Activated gamma-delta T cell (primary cell): ENCODE measurements around the gene CAPN1.

Source experiments
- DNase-seq: peaks from one replicate; lab custom pipeline; 2025; lab: John Stamatoyannopoulos, UW

The CAPN1 gene

DNA sequence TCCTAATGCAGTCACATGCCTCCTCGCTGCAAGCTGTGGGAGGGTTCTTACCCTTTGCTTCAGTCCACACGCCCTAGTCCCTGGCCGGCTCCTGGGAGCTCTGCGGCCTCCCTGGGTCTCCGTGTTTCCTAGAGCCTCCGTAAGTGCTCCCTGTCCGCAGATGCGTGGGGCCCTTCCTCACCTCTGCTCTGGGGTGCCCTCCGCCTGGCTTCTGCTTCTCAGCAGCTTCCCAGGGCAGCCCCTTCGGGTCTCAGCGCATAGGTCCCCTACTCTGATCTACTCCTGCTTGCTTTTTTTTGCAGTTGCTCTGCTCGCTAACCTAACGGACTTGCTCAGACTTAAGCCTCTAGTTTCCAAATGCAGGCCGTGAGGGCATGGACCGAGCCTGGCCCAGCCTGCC lies 22.4 kb downstream of the CAPN1 start:
- no peak for DNase-seq

DNA sequence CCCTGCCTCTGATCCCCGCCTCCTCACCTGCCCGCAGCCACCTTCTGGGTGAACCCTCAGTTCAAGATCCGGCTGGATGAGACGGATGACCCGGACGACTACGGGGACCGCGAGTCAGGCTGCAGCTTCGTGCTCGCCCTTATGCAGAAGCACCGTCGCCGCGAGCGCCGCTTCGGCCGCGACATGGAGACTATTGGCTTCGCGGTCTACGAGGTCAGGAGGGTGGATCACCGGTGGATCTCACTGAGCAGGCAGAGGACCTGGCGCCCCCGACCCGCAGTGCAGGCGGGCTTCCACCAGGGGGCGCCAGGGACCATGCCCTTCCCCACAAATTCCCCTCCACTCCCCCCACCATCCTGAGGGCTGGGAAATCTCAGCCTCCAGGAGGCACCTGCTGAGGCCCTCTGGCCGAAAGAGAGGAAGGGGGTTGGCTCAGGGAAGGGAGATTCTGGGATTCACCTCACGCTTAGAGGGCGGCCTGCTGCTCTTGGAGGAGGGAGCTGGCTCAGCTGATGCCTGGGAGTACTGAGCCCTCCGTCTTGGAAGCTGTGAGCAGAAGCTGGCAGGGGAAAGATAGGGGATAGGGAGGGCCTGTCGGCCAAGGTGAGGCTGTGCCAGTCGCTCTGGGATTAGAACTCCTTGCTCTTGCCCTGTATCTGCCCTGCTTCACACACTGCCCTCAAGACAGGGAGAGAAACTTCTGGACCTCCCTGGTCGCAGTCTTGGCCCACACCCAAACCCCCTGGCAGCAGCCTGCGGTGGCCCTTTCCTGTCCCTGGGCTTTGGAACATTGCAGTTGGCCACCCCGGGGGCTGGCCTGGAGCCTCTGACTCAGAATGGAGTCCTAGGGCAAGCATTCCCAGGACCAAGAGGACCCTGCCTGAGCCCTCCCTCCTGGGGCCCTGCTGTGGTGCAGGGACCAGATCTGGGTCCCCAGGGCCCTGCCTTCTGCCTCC lies 23.2 kb downstream of the CAPN1 start:
- DNase-seq: no peak

DNA sequence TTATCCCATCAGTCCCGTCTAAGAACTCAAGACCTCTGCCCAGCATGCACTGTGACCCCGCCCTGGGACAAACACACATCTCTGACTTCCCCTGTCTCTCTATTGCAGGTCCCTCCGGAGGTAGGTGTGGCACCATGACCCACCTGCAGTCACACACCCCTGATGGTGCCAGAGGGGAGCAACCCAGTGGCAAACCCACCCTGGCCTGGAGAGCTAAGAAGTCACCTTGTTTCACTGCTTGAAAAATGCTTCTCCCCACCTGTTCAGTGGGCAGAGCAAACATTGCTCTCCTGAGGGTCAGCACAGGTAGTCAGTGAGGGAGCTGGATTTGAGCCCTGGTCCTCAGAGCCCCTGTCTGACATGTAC lies 23.9 kb downstream of the CAPN1 start:
- no peak for DNase-seq

DNA sequence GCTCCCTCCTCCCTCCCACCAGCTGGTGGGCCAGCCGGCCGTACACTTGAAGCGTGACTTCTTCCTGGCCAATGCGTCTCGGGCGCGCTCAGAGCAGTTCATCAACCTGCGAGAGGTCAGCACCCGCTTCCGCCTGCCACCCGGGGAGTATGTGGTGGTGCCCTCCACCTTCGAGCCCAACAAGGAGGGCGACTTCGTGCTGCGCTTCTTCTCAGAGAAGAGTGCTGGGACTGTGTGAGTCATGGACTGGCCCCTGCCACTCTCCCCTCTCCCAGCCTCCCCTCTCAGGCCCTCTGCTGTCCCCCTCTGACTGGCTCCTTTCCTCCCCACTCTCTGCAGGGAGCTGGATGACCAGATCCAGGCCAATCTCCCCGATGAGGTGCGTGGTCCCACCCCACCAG lies 24.7 kb downstream of the CAPN1 start:
- no peak for DNase-seq

DNA sequence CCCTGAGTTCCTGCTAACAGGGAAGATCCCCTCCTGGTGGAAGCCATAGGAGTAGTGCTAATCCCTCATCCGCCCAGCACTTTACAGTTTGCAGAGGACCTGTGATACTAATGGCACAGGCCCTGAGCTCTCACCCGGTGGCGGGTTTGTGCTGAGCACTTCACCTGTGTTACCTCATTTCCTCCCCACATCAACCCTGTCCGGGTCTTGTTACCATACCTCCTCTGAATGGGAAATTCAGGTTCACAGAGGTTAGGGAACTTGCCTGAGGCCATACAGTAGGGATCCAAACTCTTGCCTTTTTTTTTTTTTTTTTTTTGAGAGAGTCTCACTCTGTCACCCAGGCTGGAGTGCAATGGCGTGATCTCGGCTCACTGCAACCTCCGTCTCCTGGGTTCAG lies 25.2 kb downstream of the CAPN1 start:
- DNase-seq: no peak

DNA sequence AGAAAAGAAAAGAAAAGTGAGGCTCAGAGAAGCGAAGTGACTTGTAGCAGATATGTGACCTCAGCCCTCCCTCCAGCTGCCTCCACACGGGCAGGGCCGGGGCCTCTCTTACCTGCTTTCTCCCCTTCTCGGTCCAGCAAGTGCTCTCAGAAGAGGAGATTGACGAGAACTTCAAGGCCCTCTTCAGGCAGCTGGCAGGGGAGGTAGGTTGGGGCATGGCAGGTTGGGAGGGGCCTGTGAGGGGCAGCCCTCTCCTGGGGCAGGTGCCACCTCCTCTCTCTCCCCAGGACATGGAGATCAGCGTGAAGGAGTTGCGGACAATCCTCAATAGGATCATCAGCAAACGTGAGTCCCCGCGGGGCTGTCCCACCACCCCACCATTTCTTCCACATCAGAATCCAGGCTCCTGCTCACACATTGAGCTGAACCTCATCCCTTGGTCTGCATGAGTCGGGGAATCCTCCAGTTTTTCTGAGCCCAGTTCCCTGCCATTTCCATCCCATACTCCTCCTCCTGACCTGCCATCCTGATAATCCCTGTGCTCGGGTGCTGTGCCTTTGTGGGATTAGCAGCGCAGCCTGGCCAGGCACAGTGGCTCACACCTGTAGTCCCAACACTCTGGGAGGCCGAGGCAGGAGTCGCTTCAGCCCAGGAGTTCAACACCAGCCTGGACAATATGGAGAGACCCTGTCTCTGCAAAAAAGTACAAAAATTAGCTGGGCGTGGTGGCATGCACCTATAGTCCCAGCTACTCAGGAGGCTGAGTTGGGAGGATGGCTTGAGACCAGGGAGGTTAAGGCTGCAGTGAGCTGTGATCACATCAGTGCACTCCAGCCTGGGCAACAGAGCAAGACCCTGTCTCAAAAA lies 26.4 kb downstream of the CAPN1 start:
- no peak for DNase-seq

DNA sequence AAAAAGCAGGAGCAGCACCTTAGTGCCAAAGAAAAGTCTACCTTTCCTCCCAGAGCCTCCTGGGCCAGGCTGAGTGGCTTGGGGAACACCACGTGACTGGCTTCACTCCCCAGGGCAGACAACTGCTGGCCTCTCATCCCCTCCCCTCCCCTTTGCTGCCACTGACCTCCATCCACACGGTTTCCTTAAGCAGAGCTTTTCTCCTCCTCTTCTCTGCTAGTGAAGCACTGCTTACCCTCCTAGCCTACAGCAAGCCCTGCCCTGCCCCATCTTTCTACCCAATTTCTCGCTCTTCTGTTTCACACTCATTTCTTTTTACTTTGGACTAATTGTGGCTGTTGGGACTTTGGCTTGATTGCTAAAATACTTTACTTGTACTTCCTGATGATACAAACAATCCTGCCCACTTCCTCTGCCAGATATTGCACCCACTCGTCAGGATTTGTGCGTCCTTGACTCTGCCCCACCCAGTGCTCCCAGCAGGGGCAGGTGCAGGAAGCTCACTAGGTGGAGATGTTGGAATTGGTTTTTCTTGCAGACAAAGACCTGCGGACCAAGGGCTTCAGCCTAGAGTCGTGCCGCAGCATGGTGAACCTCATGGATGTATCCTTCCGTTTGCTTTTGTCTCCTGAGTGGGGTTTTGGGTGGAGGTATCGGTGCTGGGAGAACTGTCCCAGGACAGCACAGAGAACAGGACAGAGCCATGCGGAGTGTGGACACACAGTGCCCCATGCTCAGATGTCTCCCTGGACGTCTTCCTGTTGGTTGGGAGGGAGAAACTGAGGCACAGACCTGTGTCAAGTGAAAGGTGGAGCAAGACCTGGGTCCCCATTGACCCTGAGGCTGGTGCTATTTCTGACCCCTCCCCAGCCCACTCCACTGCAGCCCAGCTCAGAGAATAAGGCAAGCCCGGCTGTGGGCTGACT lies 27.3 kb downstream of the CAPN1 start:
- no peak for DNase-seq

DNA sequence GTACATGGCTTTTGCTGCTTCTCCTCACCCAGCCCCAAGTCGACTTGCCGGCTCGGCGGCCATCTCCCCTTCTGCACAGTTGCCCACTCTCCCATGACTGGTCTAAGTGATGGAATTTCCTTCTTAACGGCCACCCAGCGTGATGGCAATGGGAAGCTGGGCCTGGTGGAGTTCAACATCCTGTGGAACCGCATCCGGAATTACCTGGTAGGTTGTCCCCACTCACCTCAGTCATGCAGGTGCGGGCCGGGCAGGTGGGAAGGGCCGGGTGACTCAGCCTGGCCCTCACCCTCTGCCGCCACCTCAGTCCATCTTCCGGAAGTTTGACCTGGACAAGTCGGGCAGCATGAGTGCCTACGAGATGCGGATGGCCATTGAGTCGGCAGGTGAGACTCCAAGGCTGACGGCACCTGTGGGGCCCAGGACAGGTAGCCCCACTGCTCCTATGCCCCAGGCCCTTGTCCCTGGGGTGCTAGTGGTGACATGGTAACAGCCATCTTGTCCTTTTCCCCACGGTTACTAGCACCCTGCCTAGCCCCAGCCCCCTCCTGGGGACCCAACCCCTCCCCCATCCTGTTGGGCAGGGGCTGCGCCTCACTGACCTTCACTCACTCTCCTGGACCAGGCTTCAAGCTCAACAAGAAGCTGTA lies 28.1 kb downstream of the CAPN1 start:
- DNase-seq: no peak

DNA sequence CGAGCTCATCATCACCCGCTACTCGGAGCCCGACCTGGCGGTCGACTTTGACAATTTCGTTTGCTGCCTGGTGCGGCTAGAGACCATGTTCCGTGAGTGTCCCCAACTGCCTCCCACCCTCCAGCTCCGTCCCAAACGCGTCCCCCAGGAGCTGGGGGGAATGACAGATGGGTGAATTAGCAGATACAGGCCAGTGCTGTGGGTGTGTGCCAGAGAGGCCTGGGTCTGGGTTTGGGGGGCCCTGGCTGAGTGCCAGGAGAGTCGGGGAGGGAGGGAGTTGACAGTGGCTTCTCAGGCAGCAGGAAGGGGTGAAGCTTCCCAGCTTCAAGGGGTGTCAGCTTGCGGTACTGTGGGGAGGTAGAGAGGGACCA lies 28.6 kb downstream of the CAPN1 start:
- no peak for DNase-seq

DNA sequence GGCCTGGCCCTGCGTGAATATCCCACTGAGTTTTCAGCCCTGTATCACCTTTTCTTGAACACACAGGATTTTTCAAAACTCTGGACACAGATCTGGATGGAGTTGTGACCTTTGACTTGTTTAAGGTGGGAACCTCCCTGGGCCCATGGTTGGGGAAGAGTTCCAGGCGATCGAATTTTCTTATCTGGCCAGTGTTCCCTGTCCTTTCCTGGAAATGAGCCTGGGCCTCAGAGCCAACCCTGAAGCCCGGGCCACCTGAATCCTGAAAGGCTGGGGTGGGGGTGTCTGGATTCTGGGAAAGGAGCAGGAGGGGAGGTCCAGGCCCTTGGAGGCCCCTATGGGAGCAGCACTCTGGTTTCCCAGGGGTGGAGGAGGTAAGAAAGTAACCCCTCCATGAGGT lies 29.0 kb downstream of the CAPN1 start:
- DNase-seq: no peak

DNA sequence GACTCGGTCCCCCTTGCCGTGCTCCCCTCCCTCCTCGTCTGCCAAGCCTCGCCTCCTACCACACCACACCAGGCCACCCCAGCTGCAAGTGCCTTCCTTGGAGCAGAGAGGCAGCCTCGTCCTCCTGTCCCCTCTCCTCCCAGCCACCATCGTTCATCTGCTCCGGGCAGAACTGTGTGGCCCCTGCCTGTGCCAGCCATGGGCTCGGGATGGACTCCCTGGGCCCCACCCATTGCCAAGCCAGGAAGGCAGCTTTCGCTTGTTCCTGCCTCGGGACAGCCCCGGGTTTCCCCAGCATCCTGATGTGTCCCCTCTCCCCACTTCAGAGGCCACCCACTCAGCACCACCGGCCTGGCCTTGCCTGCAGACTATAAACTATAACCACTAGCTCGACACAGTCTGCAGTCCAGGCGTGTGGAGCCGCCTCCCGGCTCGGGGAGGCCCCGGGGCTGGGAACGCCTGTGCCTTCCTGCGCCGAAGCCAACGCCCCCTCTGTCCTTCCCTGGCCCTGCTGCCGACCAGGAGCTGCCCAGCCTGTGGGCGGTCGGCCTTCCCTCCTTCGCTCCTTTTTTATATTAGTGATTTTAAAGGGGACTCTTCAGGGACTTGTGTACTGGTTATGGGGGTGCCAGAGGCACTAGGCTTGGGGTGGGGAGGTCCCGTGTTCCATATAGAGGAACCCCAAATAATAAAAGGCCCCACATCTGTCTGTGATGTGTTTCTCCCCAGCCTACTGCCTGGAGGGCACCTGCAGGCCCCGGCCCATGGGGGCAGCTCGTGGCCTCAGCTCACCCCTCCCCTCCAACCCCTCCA lies 29.8 kb downstream of the CAPN1 start:
- no peak for DNase-seq

DNA sequence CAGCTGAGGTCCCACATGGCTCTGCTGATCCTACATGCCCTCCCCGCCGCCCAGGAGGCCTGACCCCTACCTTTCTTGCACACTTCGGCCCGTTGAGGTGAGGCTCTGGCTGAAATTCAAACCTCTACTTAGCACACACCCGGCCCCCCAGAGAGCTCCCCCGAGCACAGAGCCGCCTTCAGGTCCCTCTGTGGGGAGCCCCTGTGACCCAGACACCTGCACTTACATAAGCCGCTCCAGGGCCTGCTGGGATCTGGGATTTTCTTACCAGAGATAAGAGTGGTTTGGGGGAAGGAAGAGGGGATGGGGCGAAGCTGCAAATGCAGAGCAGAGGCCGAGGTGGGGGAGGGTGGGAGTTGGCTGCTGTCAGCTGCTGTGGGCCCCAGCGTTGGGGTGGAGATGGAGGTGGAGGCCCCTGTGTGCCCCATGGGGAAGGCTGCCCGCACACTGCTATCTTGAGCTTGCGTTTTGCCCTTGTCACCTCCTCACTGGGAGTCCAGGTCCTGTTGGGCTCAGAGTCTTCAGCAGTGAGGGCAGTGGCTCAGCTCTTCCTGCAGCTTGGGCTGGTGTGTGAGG lies 30.6 kb downstream of the CAPN1 start:
- DNase-seq: no peak

DNA sequence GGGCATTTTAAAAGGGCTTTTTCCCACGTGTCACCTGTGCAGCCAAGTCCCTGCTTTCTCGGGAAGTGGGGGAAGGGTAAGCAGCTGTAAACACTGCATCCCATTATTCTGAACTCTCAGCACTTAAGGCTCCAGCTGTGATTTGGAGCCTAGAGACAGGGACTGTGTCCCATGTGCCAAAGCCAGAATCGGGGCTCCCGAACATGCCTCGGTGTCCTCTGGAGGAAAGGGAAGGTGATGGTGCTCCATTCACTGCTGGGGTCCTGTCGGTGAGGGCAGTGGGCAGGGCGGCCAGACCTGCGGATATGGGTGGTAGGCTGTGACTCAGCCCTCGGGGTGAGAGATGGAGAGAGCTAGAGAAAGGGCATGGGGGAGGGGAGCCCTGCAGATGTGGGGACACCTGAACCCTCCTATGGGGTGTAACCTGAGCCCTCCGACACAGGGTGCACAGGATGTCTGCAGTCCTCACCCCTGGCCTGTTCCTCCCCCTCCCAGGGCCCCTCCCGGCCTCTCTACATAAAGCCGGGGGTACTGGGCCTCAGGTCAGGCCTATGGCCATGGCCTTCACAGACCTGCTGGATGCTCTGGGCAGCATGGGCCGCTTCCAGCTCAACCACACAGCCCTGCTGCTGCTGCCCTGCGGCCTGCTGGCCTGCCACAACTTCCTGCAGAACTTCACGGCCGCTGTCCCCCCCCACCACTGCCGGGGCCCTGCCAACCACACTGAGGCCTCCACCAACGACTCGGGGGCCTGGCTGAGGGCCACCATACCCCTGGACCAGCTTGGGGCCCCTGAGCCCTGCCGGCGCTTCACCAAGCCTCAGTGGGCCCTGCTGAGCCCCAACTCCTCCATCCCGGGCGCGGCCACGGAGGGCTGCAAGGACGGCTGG lies 31.8 kb downstream of the CAPN1 start:
- no peak for DNase-seq

DNA sequence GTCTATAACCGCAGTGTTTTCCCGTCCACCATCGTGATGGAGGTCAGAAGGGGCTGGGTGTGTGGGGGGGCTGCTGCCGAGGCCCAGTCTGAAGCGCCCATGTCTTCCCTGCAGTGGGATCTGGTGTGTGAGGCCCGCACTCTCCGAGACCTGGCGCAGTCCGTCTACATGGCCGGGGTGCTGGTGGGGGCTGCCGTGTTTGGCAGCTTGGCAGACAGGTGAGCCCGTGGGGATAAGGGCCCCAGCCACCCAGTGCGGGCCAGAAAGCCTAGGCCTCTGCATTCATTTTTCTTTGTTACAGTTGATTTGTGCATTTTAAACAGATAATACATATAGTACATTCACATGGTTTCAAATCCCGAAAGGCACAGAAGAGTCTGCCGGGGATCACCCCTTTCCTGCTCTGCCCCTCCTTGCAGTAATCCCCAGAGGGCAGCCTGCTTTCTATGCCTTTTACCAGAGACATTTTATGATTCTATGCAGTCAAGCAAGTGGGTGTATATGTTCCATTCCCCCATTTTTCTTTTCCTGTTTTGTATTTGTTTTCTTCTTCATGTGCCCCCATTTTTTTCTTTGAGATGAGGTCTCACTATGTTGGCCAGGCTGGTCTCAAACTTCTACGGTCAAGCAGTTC lies 32.6 kb downstream of the CAPN1 start:
- no peak for DNase-seq

DNA sequence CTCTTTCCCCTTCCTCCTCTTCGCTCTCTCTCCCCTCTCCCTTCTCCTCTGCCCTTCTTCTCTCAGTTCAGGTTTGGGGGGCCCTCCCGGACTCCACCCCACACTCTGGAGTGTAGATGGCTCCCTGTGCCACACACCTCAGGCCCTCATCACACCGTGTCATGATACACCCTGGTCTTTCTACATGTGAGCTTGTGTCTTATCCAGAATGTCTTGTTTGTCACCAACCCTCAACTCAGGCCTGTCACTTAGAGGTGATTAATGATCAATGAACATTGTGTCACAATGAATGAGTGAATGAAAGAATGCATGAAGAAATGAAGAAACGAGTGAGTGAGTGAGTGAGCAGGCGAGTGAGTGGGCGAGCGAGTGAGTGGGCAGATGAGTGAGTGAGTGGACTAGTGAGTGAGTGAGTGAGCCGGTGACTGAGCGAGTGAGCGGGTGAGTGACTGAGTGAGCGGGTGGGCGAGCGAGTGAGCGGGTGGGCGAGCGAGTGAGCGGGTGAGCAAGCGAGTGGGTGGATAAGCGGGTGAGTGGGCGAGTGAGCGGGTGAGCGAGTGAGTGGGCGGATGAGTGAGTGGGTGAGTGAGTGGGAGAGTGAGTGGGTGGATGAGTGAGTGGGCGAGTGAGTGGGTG lies 33.8 kb downstream of the CAPN1 start:
- no peak for DNase-seq

DNA sequence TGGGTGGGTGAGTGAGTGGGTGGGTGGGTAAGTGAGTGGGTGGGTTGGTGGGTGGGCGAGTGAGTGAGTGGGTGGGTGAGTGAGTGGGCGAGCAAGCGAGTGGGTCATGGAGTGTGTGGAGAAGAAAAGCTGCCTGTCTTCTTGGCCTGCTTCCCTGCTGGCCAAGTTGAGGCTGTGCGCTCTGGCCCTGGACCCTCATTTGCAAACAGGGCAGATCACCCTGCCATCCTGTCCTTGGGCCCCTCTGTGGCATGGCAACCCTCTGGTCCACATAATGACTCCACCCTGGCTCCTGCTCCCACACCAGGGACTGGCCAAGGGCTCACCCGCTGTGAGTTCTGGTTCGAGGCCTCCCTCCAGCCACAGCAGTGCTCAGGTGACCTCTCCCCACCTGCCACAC lies 35.1 kb downstream of the CAPN1 start:
- no peak for DNase-seq

DNA sequence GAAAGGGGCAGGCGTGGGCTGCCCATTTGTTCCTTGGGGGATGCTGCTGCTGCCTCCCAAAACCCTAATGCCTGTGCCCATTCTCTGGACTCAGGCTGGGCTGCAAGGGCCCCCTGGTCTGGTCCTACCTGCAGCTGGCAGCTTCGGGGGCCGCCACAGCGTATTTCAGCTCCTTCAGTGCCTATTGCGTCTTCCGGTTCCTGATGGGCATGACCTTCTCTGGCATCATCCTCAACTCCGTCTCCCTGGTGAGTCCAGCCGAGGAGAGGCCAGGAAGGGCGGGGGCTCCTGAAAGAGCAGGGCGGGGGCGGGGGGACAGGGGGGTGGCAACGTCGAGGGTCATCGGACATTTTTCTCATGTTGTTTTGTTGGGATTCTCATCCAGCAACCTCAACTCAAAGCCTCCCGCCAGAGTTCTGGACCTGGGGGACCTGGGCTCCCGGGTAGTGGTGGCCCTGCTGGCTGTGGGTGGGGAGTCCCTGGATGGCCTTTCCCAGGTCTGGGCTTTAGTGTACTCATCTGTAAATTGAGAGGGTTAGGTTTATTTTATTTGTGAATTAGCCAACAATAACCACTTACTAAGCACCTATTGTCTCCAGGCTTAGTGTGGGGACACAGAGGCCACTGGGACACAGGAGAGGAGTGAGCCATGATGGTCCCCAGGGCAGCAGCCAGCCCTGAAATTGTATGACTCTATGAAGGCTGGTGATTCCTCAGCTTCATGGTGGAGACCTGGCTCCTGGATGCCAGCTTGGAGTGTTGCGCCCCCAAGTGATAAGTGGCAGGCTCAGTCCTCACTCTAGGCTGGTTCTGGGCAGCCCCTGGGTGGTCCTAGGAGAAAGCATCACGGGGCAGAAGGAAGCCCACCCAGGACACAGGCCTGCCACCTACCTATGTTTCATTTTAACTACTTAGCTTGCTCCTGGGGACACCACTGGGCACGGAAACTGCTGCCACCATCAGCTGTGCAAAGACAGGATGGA lies 36.0 kb downstream of the CAPN1 start:
- no peak for DNase-seq
